Retina (tissue), 1 donor: ENCODE results near the gene GART.

ENCODE experiments used
- DNase-seq: peaks from one replicate; pipeline ENCODE4 v3.0.0-alpha.2; 2016

GART gene

DNA sequence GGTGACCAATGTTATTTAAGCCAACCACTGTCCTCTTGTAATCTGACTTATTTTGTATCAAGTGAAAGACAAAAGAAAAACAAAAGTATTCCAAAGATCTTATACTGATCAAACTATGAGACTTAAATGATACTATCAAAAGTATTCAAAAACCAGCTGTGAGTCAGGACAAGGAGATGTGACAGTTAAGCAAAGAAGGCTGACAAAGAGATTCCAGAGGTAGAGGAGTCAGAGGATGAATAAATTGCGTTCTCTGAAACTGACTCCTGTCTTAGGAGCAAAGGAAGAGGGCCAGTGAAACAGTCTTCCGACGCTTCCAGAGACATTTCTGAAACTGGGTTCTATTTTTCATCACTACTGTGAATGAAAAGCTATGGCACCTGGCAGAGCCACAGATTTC is 83.1 kb downstream of the GART start:
- DNase-seq, result no peak

GRCh38 chr21:33455686-33456446 is 86.1 kb downstream of the GART start:
- no peak for DNase-seq
